ENCODE data around the gene SFXN1. TPM values are rescaled to one million over a fixed set of nuclear protein-coding genes. Genes with fewer than 3 reads are reported as not detected.

SFXN1 gene
- total RNA-seq, 2 experiments from 2014 or later, result 133 to 138 TPM

DNA sequence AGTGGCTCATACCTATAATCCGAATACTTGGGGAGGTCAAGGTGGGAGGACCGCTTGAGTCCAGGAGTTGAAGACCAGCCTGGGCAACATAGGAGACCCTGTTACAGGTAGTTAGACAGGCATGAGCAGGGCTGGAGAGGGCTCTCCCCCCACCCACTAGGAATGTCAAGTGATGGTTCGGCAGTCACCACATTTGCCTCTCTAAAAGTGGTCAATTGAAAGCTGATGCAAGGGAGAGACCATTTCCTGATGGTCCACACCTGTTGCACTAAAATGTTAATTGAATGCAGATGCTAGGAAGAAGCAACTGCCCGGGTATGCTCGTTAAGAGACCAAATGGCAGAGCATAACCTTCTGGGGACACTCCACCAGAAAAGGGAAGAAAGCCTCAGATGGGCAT, 82.7 kb downstream of the SFXN1 start:
- POLR2A ChIA-PET, result no interaction called here
- Histone ChIP-seq H3K36me3 (ENCODE audit: insufficient read depth, low read length) (no peaks in the 10 kb centered on the region), H3K27ac (ENCODE audit: low read depth in 1 of 2, low read length in 2 of 2) (no peak overlapping the region), H3K27me3 (ENCODE audit: control insufficient read depth in 1 of 2, insufficient read depth in 2 of 2, low read length in 2 of 2) (no peaks in the 10 kb centered on the region), H3K4me1 (ENCODE audit: insufficient read depth, low read length) (no peaks in the 10 kb centered on the region), H3K4me3 (ENCODE audit: low read length) (no peak overlapping the region), H3K9me3 (ENCODE audit: control insufficient read depth in 1 of 2, insufficient read depth in 1 of 2, low read length in 2 of 2) (no peaks in the 10 kb centered on the region)
- TF ChIP-seq, protein P1, sequence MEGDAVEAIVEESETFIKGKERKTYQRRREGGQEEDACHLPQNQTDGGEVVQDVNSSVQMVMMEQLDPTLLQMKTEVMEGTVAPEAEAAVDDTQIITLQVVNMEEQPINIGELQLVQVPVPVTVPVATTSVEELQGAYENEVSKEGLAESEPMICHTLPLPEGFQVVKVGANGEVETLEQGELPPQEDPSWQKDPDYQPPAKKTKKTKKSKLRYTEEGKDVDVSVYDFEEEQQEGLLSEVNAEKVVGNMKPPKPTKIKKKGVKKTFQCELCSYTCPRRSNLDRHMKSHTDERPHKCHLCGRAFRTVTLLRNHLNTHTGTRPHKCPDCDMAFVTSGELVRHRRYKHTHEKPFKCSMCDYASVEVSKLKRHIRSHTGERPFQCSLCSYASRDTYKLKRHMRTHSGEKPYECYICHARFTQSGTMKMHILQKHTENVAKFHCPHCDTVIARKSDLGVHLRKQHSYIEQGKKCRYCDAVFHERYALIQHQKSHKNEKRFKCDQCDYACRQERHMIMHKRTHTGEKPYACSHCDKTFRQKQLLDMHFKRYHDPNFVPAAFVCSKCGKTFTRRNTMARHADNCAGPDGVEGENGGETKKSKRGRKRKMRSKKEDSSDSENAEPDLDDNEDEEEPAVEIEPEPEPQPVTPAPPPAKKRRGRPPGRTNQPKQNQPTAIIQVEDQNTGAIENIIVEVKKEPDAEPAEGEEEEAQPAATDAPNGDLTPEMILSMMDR (IDR thresholded peaks at IDR 0.05), result no peak
- H3K4me3 Mint-ChIP-seq, result no peak overlapping the region
- ATAC-seq (ENCODE audit: poor library complexity) (no peak), DNase-seq (no peak)
- H3K27me3 Mint-ChIP-seq, result peaks cover 4% of the 10 kb centered on the region
- H3K36me3 Mint-ChIP-seq (ENCODE audit: low read depth), result no peaks in the 10 kb centered on the region
- intact Hi-C loops (cut with DNase I, micrococcal nuclease), result no loop called here
- CTCF ChIA-PET, result no interaction called here
- peaks cover 7% of the 10 kb centered on the region for H3K4me1 Mint-ChIP-seq (ENCODE audit: low read depth)
- no peaks in the 10 kb centered on the region for H3K9me3 Mint-ChIP-seq
- H3K27ac Mint-ChIP-seq, result no peak overlapping the region

DNA sequence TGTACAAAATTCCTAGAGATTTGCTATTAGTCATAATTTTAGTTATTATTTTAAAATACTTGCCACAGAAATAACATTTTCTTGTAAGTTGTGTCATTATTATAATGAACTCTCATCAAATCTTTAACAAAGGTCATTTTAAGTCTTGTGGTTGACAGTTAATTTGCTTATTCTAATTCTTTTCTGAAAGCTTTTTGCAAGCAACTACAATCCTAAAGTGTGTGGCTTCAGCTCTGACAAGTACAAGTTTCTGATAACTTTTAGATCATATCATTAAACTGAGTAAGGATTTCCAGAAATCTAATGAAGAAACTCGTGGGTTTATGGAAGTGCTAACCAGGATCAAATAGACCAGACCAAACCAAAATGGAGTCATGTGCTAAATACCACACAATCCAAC, 86.4 kb downstream of the SFXN1 start:
- Histone ChIP-seq H3K4me1 (ENCODE audit: insufficient read depth, low read length) (no peaks in the 10 kb centered on the region), H3K27ac (ENCODE audit: low read depth in 1 of 2, low read length in 2 of 2) (no peak overlapping the region), H3K4me3 (ENCODE audit: low read length) (no peak overlapping the region), H3K36me3 (ENCODE audit: insufficient read depth, low read length) (no peaks in the 10 kb centered on the region), H3K27me3 (ENCODE audit: control insufficient read depth in 1 of 2, insufficient read depth in 2 of 2, low read length in 2 of 2) (no peaks in the 10 kb centered on the region), H3K9me3 (ENCODE audit: control insufficient read depth in 1 of 2, insufficient read depth in 1 of 2, low read length in 2 of 2) (no peaks in the 10 kb centered on the region)
- Mint-ChIP-seq H3K9me3 (no peaks in the 10 kb centered on the region), H3K4me1 (ENCODE audit: low read depth) (peaks cover 5% of the 10 kb centered on the region), H3K36me3 (ENCODE audit: low read depth) (no peaks in the 10 kb centered on the region), H3K27me3 (peaks cover 4% of the 10 kb centered on the region), H3K4me3 (no peak overlapping the region), H3K27ac (no peak overlapping the region)
- DNase-seq (no peak), ATAC-seq (ENCODE audit: poor library complexity) (no peak)
- TF ChIP-seq, protein P1 (IDR thresholded peaks at IDR 0.05), result no peak
- POLR2A ChIA-PET, result no interaction called here
- CTCF ChIA-PET, result interaction anchor here (1.0 kb wide), 1 partner anchor 30 kb away, joined by 3 read pairs; no protein-coding TSS in a partner anchor
- intact Hi-C loops (cut with DNase I, micrococcal nuclease), result loop anchor here in 1 of 2 experiments (5.0 kb wide), 1 partner anchor 612 kb away; no protein-coding TSS in a partner anchor

DNA sequence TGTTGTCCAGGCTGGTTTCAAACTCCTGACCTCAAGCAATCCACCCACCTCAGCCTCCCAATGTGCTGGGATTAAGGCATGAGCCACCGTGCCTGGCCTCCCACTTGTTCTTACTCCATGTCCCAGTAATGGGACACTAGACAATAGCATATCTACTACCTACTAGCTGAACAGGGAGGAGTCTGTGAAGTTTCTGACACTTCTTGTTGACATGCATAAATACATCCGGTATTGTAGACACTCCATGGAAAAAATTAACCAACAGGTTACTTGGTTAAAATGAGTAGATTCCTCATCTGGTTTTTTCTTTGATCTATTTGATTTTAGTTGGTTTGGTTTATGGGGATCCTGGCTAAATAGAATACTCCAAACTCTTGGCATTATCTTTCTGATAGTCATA, 88.3 kb downstream of the SFXN1 start:
- intact Hi-C loops (cut with DNase I, micrococcal nuclease), result loop anchor here in 1 of 2 experiments (5.0 kb wide), 1 partner anchor 614 kb away; no protein-coding TSS in a partner anchor
- Histone ChIP-seq H3K4me3 (ENCODE audit: low read length) (no peak overlapping the region), H3K4me1 (ENCODE audit: insufficient read depth, low read length) (no peaks in the 10 kb centered on the region), H3K9me3 (ENCODE audit: control insufficient read depth in 1 of 2, insufficient read depth in 1 of 2, low read length in 2 of 2) (no peaks in the 10 kb centered on the region), H3K27ac (ENCODE audit: low read depth in 1 of 2, low read length in 2 of 2) (no peak overlapping the region), H3K36me3 (ENCODE audit: insufficient read depth, low read length) (no peaks in the 10 kb centered on the region), H3K27me3 (ENCODE audit: control insufficient read depth in 1 of 2, insufficient read depth in 2 of 2, low read length in 2 of 2) (no peaks in the 10 kb centered on the region)
- Mint-ChIP-seq H3K4me3 (no peak overlapping the region), H3K27me3 (peaks cover 4% of the 10 kb centered on the region), H3K4me1 (ENCODE audit: low read depth) (no peaks in the 10 kb centered on the region), H3K36me3 (ENCODE audit: low read depth) (no peaks in the 10 kb centered on the region), H3K27ac (no peak overlapping the region), H3K9me3 (no peaks in the 10 kb centered on the region)
- ATAC-seq (ENCODE audit: poor library complexity) (no peak), DNase-seq (no peak)
- POLR2A ChIA-PET, result interaction anchor here (0.9 kb wide), 1 partner anchor 9 kb away, joined by 3 read pairs; no protein-coding TSS in a partner anchor
- TF ChIP-seq, protein P1 (IDR thresholded peaks at IDR 0.05), result no peak
- CTCF ChIA-PET, result no interaction called here

Data from CD4-positive, alpha-beta T cell (primary cell).